NCI-H187 treated with DMSO at 0.1 percent for 48 hours (cell line): ENCODE data around the gene LONP2.
"Not testable (repeated sequence)": the region's sequence is repeated elsewhere in the genome, so short reads cannot be mapped to it uniquely, and the experiment has no call there.

ENCODE experiments used
- DNase-seq: peaks from one replicate; lab custom pipeline; 2025; lab: John Stamatoyannopoulos, UW

Gene LONP2

DNA sequence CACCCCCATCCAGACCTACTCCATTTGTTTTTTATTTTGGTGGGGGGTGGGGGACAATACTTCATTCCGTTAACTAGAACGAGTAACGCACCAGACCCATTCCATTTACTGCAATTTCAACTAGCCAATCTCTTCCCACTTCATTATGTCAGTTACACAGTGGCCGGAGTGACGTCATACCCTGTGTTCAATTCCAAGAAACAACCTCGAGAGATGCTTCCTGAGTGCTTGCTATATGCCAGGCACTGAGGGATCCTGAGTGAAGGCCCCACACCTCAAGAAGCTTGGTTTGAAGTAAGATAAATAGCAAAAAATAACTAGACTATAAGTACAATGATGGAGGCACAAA is 150.2 kb downstream of the LONP2 start:
- no peak for DNase-seq

GRCh38 chr16:48395375-48395774 is 151.3 kb downstream of the LONP2 start:
- DNase-seq, result no peak

- not testable (repeated sequence) for DNase-seq
These were observed 158.4 kb downstream of the LONP2 start for GRCh38 chr16:48402547-48402946.

DNA sequence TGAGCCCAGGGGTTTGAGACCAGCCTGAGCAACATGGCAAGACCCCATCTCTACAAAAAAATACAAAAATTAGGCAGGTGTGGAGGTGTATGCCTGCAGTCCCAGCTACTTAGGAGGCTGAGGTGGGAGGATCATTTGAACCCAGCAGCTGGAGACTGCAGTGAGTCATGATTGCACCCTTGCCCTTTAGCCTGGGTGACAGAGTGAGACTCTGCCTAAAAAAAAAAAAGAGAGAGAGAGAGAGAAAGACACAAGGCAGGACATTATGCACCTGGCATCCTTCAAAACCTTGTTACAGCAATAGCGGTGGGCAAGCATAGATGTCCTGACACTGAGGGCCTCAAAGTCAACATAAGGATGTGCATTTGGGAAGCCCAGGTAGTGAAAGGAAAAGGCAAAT is 161.1 kb downstream of the LONP2 start:
- no peak for DNase-seq

DNA sequence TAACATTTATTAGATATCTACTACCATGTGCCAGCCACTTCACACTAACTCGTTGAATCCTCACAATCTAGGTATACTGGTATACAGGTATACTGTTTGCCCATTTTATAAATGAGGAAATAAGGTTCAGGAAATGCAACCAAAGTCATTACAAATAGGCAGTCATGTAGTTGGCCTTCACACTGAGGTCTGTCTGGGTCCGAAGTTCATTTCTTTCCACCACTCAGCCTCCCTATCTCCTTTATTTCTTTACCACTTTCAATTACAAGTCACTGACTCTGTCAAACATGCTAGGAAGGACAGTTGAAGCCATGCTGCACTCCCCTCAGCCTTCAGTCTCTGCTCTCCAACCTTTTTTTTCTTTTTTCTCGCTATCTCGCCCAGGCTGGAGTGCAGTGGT is 161.8 kb downstream of the LONP2 start:
- no peak for DNase-seq
